Measurements from ENCODE around the gene RPS15. TPM values are rescaled to one million over a fixed set of nuclear protein-coding genes. Genes with fewer than 3 reads are reported as not detected.

Gene RPS15
- total and polyA plus RNA-seq, 2 donors (not counting 3 experiments of a cell fraction or from before 2014, with no cell fraction given): 1,260 to 3,270 TPM

DNA sequence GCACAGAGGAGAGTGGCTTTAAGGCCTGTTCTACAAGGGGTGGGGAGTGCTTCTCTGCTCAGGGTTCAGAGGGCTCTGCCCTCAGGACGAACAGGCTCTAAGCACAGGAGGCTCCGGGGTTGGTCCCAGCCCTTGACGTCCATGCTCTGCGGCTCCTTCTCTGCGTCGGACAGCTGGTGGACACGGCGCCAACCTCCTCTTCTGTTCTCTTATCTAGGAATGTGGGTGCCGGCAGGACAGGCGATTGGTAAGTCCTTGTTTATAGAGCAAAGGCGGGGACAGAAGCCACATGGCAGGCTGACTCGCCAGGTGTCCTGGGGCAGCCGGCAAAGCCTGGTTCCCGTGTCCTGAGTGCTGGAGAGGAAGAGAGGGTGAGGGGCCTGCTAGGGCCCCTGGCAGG, 8.4 kb upstream of the RPS15 start:
- Histone ChIP-seq H4K20me1 (replicated peaks; ENCODE audit: control insufficient read depth, extremely low read depth, insufficient read depth, low read length) (peaks cover 2% of the 10 kb centered on the region), H3K9me3 (replicated peaks; ENCODE audit: control insufficient read depth, insufficient read depth, low read length) (no peaks in the 10 kb centered on the region), H3K27ac (ENCODE audit: insufficient read depth, low read depth, low read length) (no peak overlapping the region), H3K4me3 (replicated peaks in 1 of 3; ENCODE audit: insufficient read depth in 1 of 3, low read depth in 1 of 3, low read length in 3 of 3) (no peak overlapping the region), H3K79me2 (ENCODE audit: control insufficient read depth, insufficient read depth, low read length) (peaks cover 6% of the 10 kb centered on the region), H3K4me1 (ENCODE audit: control insufficient read depth, extremely low read depth, insufficient read depth, low read length) (no peaks in the 10 kb centered on the region), H3K9ac (replicated peaks; ENCODE audit: extremely low read depth, insufficient read depth, low read length) (no peak overlapping the region), H3K36me3 (ENCODE audit: control insufficient read depth in 2 of 2, extremely low read depth in 1 of 2, insufficient read depth in 2 of 2, low read length in 2 of 2) (peaks cover 11 to 68% of the 10 kb centered on the region in 2 experiments), H2AFZ (ENCODE audit: low read depth, low read length) (no peak overlapping the region), H3K4me2 (ENCODE audit: insufficient read depth, low read length) (no peak overlapping the region), H3K9me1 (replicated peaks; ENCODE audit: control insufficient read depth, extremely low read depth, insufficient read depth, low read length) (no peaks in the 10 kb centered on the region), H3K27me3 (ENCODE audit: control insufficient read depth in 2 of 2, insufficient read depth in 2 of 2, low read length in 2 of 2) (no peaks in the 10 kb centered on the region)
- intact Hi-C loops (cut with micrococcal nuclease): no loop called here
- FAIRE-seq (no peak), DNase-seq (ENCODE audit: low read depth, low spot score) (no peak)
- TF ChIP-seq POLR2AphosphoS5 (IDR thresholded peaks at IDR 0.05; ENCODE audit: insufficient read depth, low read depth, low read length) (no peak), EZH2 (IDR thresholded peaks at IDR 0.05; ENCODE audit: borderline replicate concordance, low read depth, low read length, severe bottlenecking) (no peak), MYC (IDR thresholded peaks at IDR 0.05; ENCODE audit: low read depth, low read length) (no peak), GATA2 (IDR thresholded peaks at IDR 0.05; ENCODE audit: insufficient read depth, insufficient read length, low read depth, low read length) (no peak), POLR2A (IDR thresholded peaks at IDR 0.05; ENCODE audit: low read depth, low read length) (no peak), FOS (IDR thresholded peaks at IDR 0.05; ENCODE audit: borderline replicate concordance, insufficient read depth, low read length) (no peak)
- TF ChIP-seq, protein P1, sequence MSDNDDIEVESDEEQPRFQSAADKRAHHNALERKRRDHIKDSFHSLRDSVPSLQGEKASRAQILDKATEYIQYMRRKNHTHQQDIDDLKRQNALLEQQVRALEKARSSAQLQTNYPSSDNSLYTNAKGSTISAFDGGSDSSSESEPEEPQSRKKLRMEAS (IDR thresholded peaks at IDR 0.05; ENCODE audit: insufficient read depth, insufficient read length): no peak
- TF ChIP-seq, protein P2, sequence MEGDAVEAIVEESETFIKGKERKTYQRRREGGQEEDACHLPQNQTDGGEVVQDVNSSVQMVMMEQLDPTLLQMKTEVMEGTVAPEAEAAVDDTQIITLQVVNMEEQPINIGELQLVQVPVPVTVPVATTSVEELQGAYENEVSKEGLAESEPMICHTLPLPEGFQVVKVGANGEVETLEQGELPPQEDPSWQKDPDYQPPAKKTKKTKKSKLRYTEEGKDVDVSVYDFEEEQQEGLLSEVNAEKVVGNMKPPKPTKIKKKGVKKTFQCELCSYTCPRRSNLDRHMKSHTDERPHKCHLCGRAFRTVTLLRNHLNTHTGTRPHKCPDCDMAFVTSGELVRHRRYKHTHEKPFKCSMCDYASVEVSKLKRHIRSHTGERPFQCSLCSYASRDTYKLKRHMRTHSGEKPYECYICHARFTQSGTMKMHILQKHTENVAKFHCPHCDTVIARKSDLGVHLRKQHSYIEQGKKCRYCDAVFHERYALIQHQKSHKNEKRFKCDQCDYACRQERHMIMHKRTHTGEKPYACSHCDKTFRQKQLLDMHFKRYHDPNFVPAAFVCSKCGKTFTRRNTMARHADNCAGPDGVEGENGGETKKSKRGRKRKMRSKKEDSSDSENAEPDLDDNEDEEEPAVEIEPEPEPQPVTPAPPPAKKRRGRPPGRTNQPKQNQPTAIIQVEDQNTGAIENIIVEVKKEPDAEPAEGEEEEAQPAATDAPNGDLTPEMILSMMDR (IDR thresholded peaks at IDR 0.05; ENCODE audit: extremely low read depth in 1 of 2, insufficient read depth in 1 of 2, low read depth in 1 of 2, low read length in 2 of 2): no peak
- ChIA-PET CTCF (no interaction called here), POLR2A (no interaction called here)
- dilution Hi-C loops (cut with MboI; ENCODE audit: extremely low pct_ligation_motif_present, low sequenced_read_pairs): no loop called here
- no TSS peak for BruUV-seq (replicated peaks)
